A549 treated with DMSO at 1 μM for 4 hours (cell line): Measurements from ENCODE around the gene OR2AJ1. TPM values are rescaled to one million over a fixed set of nuclear protein-coding genes. Genes with fewer than 3 reads are reported as not detected.

Experiments
- total RNA-seq: library from RNA; stranded (reverse); fragments of 200-300 nt; extraction: Qiagen RNA extraction; gene quantifications from 5 replicates; pipeline ENCODE4 v1.2.3, GENCODE V29; 2022; ENCODE audit warnings: low read depth

Gene OR2AJ1, protein sequence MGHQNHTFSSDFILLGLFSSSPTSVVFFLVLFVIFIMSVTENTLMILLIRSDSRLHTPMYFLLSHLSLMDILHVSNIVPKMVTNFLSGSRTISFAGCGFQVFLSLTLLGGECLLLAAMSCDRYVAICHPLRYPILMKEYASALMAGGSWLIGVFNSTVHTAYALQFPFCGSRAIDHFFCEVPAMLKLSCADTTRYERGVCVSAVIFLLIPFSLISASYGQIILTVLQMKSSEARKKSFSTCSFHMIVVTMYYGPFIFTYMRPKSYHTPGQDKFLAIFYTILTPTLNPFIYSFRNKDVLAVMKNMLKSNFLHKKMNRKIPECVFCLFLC
- not detected in 5 replicates for total RNA-seq

GRCh38 chr1:247924868-247925267 lies at the start of gene OR2AJ1:
Gene OR2AJ1, plus strand, starts transcription at chr1:247924889. Its CDS starts 8,880 bp downstream, at chr1:247933769.

GRCh38 chr1:247895163-247895637 lies 29.5 kb upstream of the OR2AJ1 start, which contains the start of gene OR2W3:
Gene OR2W3, plus strand, starts transcription at chr1:247895587. Its CDS starts 0 bp downstream, at chr1:247895587.

GRCh38 chr1:247919952-247920351 lies 4.7 kb upstream of the OR2AJ1 start, which contains the start of gene OR2T8:
Gene OR2T8, plus strand, starts transcription at chr1:247920252. Its CDS starts 766 bp downstream, at chr1:247921018.

DNA sequence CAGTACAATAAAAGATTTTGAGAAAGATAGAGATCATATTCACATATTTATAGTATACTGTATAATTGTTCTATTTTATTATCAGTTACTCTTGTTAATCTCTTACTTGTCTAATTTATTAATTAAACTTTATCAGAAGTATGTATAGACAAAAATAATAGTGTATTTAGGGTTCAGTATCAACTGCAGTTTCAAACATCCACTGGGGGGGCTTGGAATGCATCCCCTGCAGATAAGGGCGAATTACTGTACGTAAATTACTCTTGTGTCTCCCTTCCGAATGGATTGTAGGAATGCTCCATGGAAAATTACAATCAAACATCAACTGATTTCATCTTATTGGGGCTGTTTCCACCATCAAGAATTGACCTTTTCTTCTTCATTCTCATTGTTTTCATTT lies 23.9 kb downstream of the OR2AJ1 start, which contains the start of gene OR2L8:
Gene OR2L8 (plus strand): TSS at position 301 of the 400 bp plus-strand sequence. CDS start 0 bp downstream, at position 301.

DNA sequence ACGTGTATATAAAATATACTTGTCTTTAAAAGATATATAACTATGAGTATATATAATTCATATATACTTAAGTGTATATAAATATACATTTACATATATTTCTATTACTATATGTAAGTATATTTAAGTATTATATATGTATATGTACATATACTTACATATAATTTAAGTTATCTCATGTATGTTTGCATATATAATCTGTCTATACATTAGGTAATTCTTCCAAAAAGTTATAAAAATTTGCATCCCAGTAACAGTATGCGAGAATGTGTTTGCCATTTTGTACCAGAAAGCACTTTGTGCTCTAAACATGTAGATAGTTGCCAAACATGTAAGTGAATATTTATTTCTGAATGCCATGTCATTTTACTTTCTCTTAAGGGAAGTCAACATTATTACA lies 40.2 kb downstream of the OR2AJ1 start, which contains the start of gene OR2AK2:
Gene OR2AK2 (plus strand): TSS at position 301 of the 400 bp plus-strand sequence. CDS start 144 bp downstream, outside the sequence.

Other genes with a start within 250 kb of the OR2AJ1 start
- not detected in 5 replicates for gene OR13G1, start 245.2 kb upstream of the OR2AJ1 start, total RNA-seq
- not detected in 5 replicates for gene OR6F1, start 208.2 kb upstream of the OR2AJ1 start, total RNA-seq
- gene OR14K1, start 186.3 kb upstream of the OR2AJ1 start, total RNA-seq, result not detected in 5 replicates
- not detected in 5 replicates for gene OR14A2, start 176.7 kb upstream of the OR2AJ1 start, total RNA-seq
- gene OR1C1, start 164.3 kb upstream of the OR2AJ1 start, total RNA-seq, result not detected in 5 replicates
- not detected in 5 replicates for gene OR14A16, start 100.8 kb upstream of the OR2AJ1 start, total RNA-seq
- gene OR11L1, start 83.0 kb upstream of the OR2AJ1 start, total RNA-seq, result not detected in 5 replicates
- gene TRIM58, start 67.7 kb upstream of the OR2AJ1 start, total RNA-seq, result not detected in 5 replicates
- not detected in 5 replicates for gene OR2W3, start 29.3 kb upstream of the OR2AJ1 start, total RNA-seq
- gene OR2T8, start 4.6 kb upstream of the OR2AJ1 start, total RNA-seq, result not detected in 5 replicates
- gene OR2L8, start 24.0 kb downstream of the OR2AJ1 start, total RNA-seq, result not detected in 5 replicates
- gene OR2AK2, start 40.3 kb downstream of the OR2AJ1 start, total RNA-seq, result not detected in 5 replicates
- gene OR2L5, start 88.8 kb downstream of the OR2AJ1 start, total RNA-seq, result not detected in 5 replicates
- not detected in 5 replicates for gene OR2L2, start 105.2 kb downstream of the OR2AJ1 start, total RNA-seq
- not detected in 5 replicates for gene OR2L3, start 121.9 kb downstream of the OR2AJ1 start, total RNA-seq
- not detected in 5 replicates for gene OR2L13, start 170.3 kb downstream of the OR2AJ1 start, total RNA-seq
- not detected in 5 replicates for gene OR2M5, start 220.3 kb downstream of the OR2AJ1 start, total RNA-seq
- gene OR2M2, start 249.9 kb downstream of the OR2AJ1 start, total RNA-seq, result not detected in 5 replicates